HG03039 (cell line): ENCODE results near the gene FAAH.

Source experiments
- ATAC-seq: cut with Tn5 transposase; IDR thresholded peaks from one replicate; pipeline ENCODE4 v1.9.1; 2021; ENCODE audit warnings: mild to moderate bottlenecking, moderate library complexity; ENCODE audit not compliant: unreplicated experiment

FAAH gene

DNA sequence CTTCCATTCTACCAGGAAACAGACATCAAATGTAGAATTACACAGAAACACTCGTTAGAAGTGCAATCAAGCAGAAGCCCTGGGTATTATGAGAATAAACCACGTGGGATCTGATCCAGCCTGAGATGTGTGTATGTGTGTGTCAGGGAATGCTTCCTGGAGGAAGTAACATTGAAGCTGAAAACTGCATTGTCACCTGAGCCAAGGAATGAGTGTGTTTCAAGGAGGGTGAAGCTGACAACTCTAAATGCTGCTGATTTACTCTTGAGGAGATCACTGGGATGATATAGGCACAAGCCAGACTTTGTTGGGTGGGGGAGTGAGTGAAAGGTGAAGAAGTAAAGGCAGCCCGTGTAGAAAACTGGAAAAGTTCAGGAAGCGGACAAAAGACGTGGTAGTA lies 27.6 kb downstream of the FAAH start:
- no peak for ATAC-seq

- no peak for ATAC-seq
Measured at GRCh38 chr1:46422261-46422871, 28.2 kb downstream of the FAAH start.

DNA sequence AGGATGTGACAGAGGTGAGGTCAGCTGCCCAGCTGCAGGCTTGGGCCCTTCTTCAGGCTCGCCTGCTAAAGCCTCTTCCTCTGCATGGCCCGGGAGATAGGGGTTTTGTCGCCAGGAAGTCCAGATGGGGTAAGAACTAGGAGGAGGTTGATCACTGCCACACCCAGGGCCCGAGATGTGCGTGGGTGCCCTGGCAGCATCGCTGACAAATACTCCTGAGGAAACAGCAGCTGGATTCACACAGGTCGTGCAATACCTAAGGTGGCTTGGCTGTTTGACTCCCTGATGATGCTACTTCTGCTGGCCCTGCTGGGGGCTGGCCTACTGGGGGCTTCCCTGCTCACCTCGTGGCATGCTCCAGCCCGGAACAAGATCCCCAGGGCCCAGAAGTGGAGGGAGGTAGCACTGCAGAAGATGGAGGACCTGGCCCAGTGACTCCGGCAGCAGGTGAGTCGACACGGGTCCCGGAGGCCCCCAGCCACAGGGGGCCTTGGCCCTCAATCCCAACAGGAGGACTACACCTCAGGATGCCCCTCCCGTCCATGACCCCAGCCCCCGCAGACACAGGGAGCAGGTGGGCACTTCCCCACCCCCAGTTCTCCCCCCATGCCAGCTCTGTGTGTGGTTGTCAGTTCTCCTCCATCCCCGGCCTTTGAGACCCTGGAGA lies 29.6 kb downstream of the FAAH start:
- no peak for ATAC-seq

DNA sequence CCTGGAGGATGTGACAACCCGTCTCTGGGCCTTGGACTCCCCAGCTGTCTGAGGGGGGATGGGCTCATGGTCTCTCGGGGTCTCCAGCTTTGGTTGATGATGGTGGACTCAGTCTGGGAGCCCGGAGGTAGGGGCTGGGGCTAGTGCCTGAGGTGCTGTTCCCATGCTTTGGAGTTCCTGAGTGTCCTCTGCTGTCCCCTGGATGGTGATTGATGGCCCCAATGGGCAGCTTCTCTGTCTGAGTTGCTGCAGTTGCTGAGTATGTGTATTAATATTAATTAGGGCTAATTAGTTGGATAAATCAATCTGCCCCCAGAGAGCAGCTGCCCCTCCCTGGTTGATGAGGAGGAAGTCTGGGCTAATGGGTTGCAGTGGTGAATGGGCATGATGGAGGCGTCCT lies 30.6 kb downstream of the FAAH start:
- no peak for ATAC-seq

DNA sequence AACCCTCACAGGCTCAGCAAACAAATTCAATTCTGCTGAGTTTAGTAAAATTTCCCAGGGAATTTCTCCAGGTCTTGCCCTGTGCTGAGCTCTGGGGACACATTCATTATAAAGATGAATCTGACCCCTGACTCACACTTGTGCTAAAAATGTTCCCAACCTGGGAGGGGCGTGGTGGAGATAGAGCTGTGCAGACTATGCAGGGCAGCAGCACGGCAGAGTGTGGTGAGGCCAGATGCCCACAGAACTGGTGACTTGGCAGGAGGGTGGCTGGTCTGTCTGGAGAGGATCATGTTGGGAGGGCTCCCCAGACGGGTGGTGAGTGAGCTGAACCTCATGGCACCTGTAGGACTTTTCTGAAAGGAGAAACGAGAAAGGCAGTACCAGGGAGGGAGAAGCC lies 31.6 kb downstream of the FAAH start:
- no peak for ATAC-seq

- ATAC-seq, result no peak
Measured at GRCh38 chr1:46427541-46427940, 33.4 kb downstream of the FAAH start.

GRCh38 chr1:46429436-46429835 lies 35.3 kb downstream of the FAAH start:
- no peak for ATAC-seq

GRCh38 chr1:46431695-46432094 lies 37.6 kb downstream of the FAAH start:
- no peak for ATAC-seq

DNA sequence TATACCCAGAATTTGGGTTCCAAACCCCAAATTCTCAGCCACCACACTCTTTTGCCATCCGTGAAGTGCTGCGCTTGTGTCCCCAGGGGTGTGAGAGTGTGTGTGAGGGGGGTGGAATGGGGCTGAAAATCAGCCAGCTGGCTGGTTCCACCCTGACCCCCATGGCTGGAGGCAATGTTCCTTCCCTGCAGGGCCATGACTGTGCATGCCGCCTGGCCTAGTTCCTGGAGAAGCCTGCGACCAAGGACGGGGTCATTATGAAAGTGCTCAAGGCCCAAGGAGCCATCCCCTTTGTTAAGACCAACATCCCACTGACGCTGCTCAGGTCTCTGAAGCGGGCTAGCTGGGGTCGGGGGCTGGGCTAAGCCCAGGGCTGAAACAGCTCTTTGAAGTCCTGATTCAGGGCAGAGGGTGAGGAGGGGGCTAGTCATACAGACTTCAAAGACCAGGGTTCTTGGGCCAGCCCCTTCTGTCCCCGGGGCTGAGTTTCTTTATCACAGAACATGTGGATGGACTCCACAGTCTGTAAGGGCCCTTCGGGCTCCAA lies 38.7 kb downstream of the FAAH start:
- ATAC-seq, result no peak

DNA sequence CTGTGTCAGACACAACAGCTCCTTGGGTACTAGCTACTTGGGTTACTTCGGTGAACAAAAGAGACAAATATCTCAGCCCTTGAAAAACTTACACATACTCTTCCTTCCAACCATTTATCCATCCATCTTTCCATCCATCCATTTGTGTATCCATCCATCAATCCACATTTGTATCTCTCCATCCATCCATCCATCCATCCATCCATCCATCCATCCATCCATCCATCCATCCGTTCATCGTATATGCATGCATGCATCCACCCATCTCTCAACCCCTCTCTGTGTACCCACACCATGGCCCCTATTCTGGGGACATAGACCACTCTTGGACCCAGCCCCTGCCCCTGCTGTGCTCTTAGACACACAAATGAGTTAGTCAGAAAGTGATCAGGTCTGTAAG lies 40.2 kb downstream of the FAAH start:
- ATAC-seq, result no peak

DNA sequence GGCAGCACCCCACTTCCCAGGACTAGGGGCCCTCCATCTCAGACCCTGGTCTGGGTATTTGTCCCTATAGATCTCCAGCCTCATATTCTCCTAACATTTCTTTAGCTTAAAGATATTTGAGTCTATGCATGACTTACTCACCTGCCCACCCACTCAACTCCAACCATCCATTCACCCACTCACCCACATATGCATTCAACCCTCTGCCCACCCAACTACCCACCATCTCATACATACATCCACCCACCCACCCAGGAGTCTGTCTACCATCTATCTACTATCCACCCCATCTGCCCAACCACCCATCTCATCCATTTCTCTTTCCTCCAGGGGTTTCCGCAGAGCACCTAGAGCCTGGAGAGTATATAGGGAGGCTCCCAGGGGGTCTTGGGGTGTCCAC lies 42.7 kb downstream of the FAAH start:
- no peak for ATAC-seq

DNA sequence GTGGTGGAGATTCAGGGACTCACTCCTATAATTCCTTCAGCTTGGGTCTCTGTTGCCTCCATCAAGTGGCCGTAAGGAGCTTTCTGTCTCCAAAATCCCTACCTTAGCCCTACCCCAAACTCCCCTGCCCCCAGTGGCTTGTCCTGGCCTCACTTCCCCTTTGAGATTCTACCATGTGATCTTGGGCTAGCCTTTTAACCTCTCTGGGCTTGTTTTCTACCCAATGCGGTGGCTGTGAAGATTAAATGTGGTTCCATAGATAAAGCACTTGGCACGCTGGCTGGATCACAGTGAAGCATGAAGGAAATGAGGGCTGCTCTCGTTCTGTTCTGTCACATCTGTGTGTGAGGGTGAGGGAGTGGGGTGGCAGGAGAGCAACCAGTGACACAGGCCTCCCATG lies 43.6 kb downstream of the FAAH start:
- no peak for ATAC-seq

DNA sequence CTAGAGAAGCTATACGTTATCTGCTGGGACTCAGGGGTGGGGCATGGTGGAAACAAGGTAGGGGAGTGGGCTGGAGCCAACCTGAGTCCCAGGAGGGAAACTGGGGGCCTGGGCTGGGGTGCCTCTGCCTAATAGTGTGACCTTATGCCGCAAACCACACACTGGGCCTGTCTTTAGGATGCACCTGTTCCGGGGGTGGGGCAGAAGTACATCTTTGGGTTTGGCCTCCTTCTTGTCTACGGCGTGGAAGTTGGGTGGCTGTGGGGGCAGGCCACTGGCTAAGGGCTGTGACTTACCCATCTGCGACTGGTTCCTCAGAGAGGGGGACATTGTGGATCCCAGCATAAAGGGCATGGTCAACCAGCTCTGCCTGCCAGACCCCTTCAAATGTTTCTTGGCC lies 44.2 kb downstream of the FAAH start:
- ATAC-seq, result no peak

- no peak for ATAC-seq
Measured at GRCh38 chr1:46440478-46440877, 46.4 kb downstream of the FAAH start.

GRCh38 chr1:46442317-46443161 lies 48.4 kb downstream of the FAAH start:
- ATAC-seq, result peak; percentile 54

DNA sequence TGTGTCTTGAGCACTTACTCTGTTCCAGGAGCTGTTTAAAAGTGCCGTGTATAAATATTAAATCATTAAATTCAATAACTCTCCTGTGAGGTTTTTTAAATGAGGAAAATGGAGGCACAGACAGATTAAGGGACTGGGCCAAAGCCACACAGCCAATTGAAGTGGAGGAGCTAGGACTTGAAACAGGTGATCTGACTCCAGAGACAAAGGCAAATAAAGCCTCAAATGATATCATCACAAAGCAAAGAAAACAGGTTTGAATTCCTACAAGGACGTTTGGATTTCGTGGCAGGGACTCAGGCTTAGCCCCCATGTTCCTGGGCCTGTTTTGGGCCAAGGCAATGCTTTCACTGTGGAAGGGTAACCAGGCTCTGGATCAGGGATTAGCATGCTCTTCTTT lies 50.3 kb downstream of the FAAH start:
- ATAC-seq, result no peak

GRCh38 chr1:46445773-46446256 lies 51.7 kb downstream of the FAAH start:
- ATAC-seq, result no peak

GRCh38 chr1:46446646-46447498 lies 52.8 kb downstream of the FAAH start:
- no peak for ATAC-seq

DNA sequence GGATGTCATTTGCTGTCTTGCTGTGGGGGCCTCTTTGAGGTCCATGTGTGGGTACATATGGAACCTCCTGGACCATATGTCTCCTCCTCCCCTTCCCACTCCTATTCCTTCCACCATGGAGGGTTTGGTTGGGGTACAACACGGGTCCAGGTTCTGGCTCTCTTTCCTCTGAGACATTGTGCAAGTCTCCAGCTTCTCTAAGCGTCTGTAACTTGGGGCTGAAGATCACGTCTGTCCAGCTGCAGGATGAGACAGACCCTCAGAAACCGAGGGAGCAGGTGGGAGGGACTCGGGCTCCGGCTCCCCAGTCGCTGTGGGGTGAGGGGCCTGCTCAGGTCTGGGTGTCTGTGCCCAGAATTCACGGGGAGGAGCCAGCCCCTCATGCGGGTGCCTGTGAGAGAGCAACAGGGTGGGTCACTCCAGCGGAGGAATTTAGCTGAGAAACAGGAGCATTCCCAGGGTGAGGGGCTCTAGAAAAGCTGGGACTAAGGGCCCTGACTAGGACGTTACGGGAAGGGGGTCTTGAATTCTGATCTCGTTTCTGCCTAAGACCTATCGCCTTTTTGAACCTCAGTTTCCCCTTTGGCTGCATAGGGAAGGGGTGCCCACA lies 53.5 kb downstream of the FAAH start:
- ATAC-seq, result no peak
